HL-60 (cell line): ENCODE measurements around the gene PARP1.

Experiments
- DNase-seq, 2 experiments: peaks; one replicate each; pipeline ENCODE4 v3.0.0-alpha.2; 2010 to 2020; ENCODE audit warnings: low read depth in 1 of 2, low spot score in 1 of 2
- H3K27ac ChIP-seq: fragments of 250-450 bp; sonication (Bioruptor Pico); replicated peaks from 2 replicates; pipeline ENCODE4 v1.5.1; 2020; ENCODE audit warnings: mild to moderate bottlenecking, moderate library complexity
- H3K27me3 ChIP-seq: fragments of 250-450 bp; sonication (Bioruptor Pico); 2 replicates; pipeline ENCODE4 v1.5.1; 2021; ENCODE audit warnings: mild to moderate bottlenecking, moderate library complexity; ENCODE audit not compliant: insufficient read depth, poor library complexity, severe bottlenecking
- H3K4me3 ChIP-seq: replicated peaks from 2 replicates; pipeline ENCODE4 v1.5.1; 2011; ENCODE audit warnings: mild to moderate bottlenecking, control low read depth, low read length; ENCODE audit not compliant: insufficient read depth
- GABPA ChIP-seq: IDR thresholded peaks from 2 replicates; pipeline ENCODE4 v1.6.1; 2012; ENCODE audit warnings: low read depth
- POLR2AphosphoS5 ChIP-seq: IDR thresholded peaks from 2 replicates; pipeline ENCODE4 v1.6.1; 2012; ENCODE audit warnings: low read depth
- REST ChIP-seq: IDR thresholded peaks from 2 replicates; pipeline ENCODE4 v1.6.1; 2012; ENCODE audit warnings: low read depth; ENCODE audit not compliant: insufficient replicate concordance
- SPI1 ChIP-seq: IDR thresholded peaks from 2 replicates; pipeline ENCODE4 v1.6.1; 2012; ENCODE audit warnings: low read depth, mild to moderate bottlenecking, borderline replicate concordance
- TF ChIP-seq, protein P1 (sequence below): IDR thresholded peaks from one replicate; pipeline ENCODE4 v1.5.1; 2011; ENCODE audit warnings: low read length, control low read depth, inconsistent platforms; ENCODE audit not compliant: insufficient read depth

PARP1 gene

DNA sequence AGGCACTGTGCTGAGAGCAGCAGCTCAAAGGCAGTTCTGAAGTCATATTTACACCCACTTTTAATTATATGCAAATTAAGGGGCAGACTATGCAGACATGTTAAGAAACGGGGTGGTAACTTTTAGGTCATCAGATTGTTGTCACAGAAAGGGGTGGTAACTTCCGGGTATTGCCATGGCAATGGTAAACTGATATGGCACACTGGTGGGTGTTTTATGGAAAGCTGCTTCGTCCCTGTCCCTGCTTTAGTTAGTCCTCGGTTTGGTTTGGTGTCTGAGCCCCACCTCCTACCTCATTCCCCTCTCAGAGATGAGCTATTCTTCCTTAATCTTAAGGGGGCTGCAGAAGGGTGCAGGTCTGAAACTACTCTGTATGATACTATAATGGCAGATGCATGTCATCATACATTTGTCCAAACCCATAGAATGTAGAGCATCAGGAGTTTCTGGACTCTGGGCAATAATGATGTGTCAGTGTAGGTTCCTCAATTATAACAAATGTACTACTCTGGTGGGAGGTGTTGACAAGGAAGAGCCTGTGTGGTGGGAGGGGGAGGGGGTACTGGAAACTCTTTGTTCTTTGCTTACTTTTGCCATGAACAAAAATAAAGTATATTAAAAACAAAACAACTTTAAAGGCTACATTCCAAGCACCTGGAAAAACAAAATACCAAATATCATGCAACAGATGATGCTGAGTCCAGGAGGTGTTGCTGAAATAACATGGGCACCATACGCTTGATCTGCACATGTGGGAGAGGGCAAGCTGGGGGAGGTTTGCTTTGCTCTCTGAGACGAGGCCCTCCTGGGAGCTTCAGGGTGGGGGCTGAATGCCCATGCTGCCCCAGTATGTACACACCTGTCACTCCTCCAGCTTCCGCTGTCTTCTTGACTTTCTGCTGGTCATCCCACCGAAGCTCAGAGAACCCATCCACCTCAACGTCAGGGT, 6.3 kb downstream of the PARP1 start:
- DNase-seq = no peak
- H3K4me3 ChIP-seq = no peak overlapping the region
- TF ChIP-seq GABPA (no peak), SPI1 (no peak), REST (no peak), POLR2AphosphoS5 (no peak)
- TF ChIP-seq, protein P1, sequence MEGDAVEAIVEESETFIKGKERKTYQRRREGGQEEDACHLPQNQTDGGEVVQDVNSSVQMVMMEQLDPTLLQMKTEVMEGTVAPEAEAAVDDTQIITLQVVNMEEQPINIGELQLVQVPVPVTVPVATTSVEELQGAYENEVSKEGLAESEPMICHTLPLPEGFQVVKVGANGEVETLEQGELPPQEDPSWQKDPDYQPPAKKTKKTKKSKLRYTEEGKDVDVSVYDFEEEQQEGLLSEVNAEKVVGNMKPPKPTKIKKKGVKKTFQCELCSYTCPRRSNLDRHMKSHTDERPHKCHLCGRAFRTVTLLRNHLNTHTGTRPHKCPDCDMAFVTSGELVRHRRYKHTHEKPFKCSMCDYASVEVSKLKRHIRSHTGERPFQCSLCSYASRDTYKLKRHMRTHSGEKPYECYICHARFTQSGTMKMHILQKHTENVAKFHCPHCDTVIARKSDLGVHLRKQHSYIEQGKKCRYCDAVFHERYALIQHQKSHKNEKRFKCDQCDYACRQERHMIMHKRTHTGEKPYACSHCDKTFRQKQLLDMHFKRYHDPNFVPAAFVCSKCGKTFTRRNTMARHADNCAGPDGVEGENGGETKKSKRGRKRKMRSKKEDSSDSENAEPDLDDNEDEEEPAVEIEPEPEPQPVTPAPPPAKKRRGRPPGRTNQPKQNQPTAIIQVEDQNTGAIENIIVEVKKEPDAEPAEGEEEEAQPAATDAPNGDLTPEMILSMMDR = no peak
- H3K27ac ChIP-seq = no peak overlapping the region
- H3K27me3 ChIP-seq = no peaks in the 10 kb centered on the region

DNA sequence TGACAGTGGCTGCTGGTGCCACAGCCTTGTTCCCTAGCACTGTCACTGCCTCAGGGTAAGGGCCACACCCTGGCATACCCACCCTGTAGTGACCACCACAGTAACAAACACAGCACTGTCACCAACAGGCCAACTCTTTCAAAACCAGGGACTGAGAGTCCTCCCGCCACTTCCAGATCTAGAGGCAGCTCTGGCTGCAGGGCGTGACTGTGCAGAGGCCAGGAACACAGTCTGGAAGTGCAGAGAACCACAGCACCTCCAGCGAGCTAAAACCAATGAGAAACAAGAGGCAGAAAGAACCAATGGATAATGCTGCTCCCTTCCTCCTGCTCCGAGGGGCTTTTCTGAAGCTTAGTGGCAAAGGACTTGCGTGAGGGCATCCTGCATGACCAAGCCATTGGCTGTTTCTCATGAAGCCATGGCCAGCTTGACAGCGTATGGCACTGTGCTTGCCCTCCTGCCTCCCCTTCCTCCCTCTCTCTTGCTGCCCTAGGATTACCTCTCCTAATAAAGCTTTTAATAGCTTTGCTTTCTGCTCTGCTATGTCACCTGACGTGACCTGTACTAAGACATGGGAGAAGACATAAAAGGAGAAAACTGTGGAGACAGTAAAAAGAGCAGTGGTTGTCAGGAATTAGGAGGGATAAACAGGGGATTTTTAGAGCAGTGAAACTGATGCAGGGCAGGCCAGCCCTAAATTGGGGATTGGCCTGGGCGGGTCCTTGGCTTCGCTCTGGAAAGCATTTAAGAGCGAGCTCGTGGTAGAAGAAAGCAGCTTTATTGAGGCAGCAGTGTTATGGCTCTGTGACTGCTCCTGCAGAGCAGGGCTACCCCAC, 7.2 kb downstream of the PARP1 start:
- Histone ChIP-seq H3K27me3 (no peaks in the 10 kb centered on the region), H3K4me3 (no peak overlapping the region), H3K27ac (no peak overlapping the region)
- DNase-seq = no peak
- TF ChIP-seq POLR2AphosphoS5 (no peak), REST (no peak), GABPA (no peak), SPI1 (no peak)
- TF ChIP-seq, protein P1 = no peak

DNA sequence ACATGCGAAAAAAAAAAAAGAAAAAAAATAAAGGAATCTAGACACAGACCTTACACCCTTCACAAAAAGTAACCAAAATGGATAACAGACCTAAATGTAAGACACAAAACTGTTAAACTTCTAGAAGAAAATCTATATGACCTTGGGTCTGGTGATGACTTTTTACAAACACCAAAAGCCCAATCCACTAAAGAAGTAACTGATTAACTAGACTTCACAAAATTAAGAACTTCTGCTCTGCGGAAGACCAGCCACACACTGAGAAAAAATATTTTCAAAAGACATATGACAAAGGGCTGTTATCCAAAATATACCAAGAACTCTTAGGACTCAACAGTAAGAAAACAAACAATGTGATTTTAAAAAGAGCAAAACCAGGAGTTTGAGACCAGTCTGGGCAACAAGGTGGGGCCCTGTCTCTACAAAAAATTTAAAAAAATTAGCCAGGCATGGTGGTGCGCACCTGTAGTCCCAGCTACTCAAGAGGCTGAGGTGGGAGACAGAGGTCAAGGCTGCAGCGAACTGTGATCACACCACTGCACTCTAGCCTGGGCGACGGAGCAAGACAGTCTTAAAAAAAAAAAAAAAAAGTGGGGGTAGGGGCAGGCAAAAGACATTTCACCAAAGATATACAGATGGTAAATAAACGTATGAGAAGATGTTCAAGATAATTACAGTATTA, 9.8 kb downstream of the PARP1 start:
- Histone ChIP-seq H3K27ac (no peak overlapping the region), H3K27me3 (no peaks in the 10 kb centered on the region), H3K4me3 (no peak overlapping the region)
- DNase-seq = no peak
- no peak for TF ChIP-seq SPI1
